HuH-7 (cell line): ENCODE data around the gene BRAF.
"Not testable (repeated sequence)": the region's sequence is repeated elsewhere in the genome, so short reads cannot be mapped to it uniquely, and the experiment has no call there.

Experiments
- DNase-seq: peaks from one replicate; pipeline ENCODE4 v3.0.0; 2011; ENCODE audit warnings: low spot score

BRAF gene

GRCh38 chr7:140769852-140770251 is 154.9 kb downstream of the BRAF start:
- no peak for DNase-seq

GRCh38 chr7:140767418-140767817 is 157.3 kb downstream of the BRAF start:
- DNase-seq: no peak

- DNase-seq: not testable (repeated sequence)
Measured at GRCh38 chr7:140765441-140765840, 159.3 kb downstream of the BRAF start.

GRCh38 chr7:140763166-140763565 is 161.6 kb downstream of the BRAF start:
- DNase-seq: not testable (repeated sequence)

GRCh38 chr7:140761375-140761774 is 163.4 kb downstream of the BRAF start:
- DNase-seq: not testable (repeated sequence)

GRCh38 chr7:140754506-140754905 is 170.2 kb downstream of the BRAF start:
- DNase-seq: no peak

GRCh38 chr7:140752533-140752932 is 172.2 kb downstream of the BRAF start:
- no peak for DNase-seq

GRCh38 chr7:140746751-140747150 is 178.0 kb downstream of the BRAF start:
- no peak for DNase-seq

GRCh38 chr7:140745266-140746058 is 179.3 kb downstream of the BRAF start:
- no peak for DNase-seq

- no peak for DNase-seq
Measured at GRCh38 chr7:140744005-140744404, 180.7 kb downstream of the BRAF start.

- DNase-seq: not testable (repeated sequence)
Measured at GRCh38 chr7:140743255-140743654, 181.5 kb downstream of the BRAF start.

GRCh38 chr7:140738280-140738679 is 186.4 kb downstream of the BRAF start:
- no peak for DNase-seq

- DNase-seq: no peak
Measured at GRCh38 chr7:140734729-140735128, 190.0 kb downstream of the BRAF start.

- no peak for DNase-seq
Measured at GRCh38 chr7:140734096-140734495, 190.6 kb downstream of the BRAF start.

- no peak for DNase-seq
Measured at GRCh38 chr7:140732416-140732815, 192.3 kb downstream of the BRAF start.

GRCh38 chr7:140726281-140726680 is 198.4 kb downstream of the BRAF start:
- no peak for DNase-seq

- DNase-seq: no peak
Measured at GRCh38 chr7:140724706-140725105, 200.0 kb downstream of the BRAF start.

GRCh38 chr7:140723574-140723973 is 201.2 kb downstream of the BRAF start:
- DNase-seq: no peak

- DNase-seq: no peak
Measured at GRCh38 chr7:140723006-140723405, 201.7 kb downstream of the BRAF start.

- DNase-seq: no peak
Measured at GRCh38 chr7:140722254-140722653, 202.5 kb downstream of the BRAF start.

- no peak for DNase-seq
Measured at GRCh38 chr7:140719721-140720120, 205.0 kb downstream of the BRAF start.

GRCh38 chr7:140714331-140715040 is 210.2 kb downstream of the BRAF start:
- DNase-seq: no peak

- not testable (repeated sequence) for DNase-seq
Measured at GRCh38 chr7:140712392-140712791, 212.3 kb downstream of the BRAF start.
